H1 (cell line): Measurements from ENCODE around the gene CBLN1. TPM values are rescaled to one million over a fixed set of nuclear protein-coding genes. Genes with fewer than 3 reads are reported as not detected.
A peak's percentile ranks its signal among the peaks of the same experiment; 100 is the strongest.

Source experiments
- CTCF ChIA-PET: fragments of 300-600 bp; sonication (Branson Sonifier 250); formaldehyde crosslinking; loops from one replicate; lab custom pipeline; 2021; ENCODE audit not compliant: partially characterized antibody; lab: Charles Lee
- POLR2A ChIA-PET: fragments of 300-600 bp; sonication (Branson Sonifier 250); formaldehyde crosslinking; loops from one replicate; lab custom pipeline; 2021; ENCODE audit warnings: inconsistent platforms; ENCODE audit not compliant: partially characterized antibody; lab: Charles Lee
- DNase-seq, 2 experiments: peaks; one replicate each; pipeline versions ENCODE4 v3.0.0 to v3.0.0-alpha.2; 2010 to 2022; ENCODE audit warnings: low spot score in 2 of 2, low read depth in 1 of 2, mixed read lengths in 1 of 2
- FAIRE-seq: peaks from 2 replicates; lab custom pipeline; 2011; peaks lifted over from hg19 to GRCh38; lab: Jason Lieb, UNC
- H2AFZ ChIP-seq: 2 replicates; pipeline ENCODE4 v1.8.1; 2012; ENCODE audit warnings: low read length, inconsistent platforms
- H2AK5ac ChIP-seq: 2 replicates; pipeline ENCODE4 v1.6.1; 2013; ENCODE audit warnings: low read depth, low read length
- H2BK120ac ChIP-seq: replicated peaks from 2 replicates; pipeline ENCODE3; 2013; ENCODE audit warnings: low read depth, low read length, inconsistent platforms
- H2BK12ac ChIP-seq: 2 replicates; pipeline ENCODE4 v1.6.1; 2013; ENCODE audit warnings: low read depth, low read length
- H2BK15ac ChIP-seq: 2 replicates; pipeline ENCODE4 v1.6.1; 2013; ENCODE audit warnings: low read length
- H2BK20ac ChIP-seq: 2 replicates; pipeline ENCODE4 v1.6.1; 2013; ENCODE audit warnings: low read length
- H2BK5ac ChIP-seq: 2 replicates; pipeline ENCODE4 v1.6.1; 2013; ENCODE audit warnings: low read depth, low read length
- H3K14ac ChIP-seq: 2 replicates; pipeline ENCODE4 v1.6.1; 2013; ENCODE audit warnings: inconsistent platforms; ENCODE audit not compliant: insufficient read length
- H3K18ac ChIP-seq: 2 replicates; pipeline ENCODE4 v1.6.1; 2013; ENCODE audit warnings: low read length; ENCODE audit errors: extremely low read depth
- H3K23ac ChIP-seq: 2 replicates; pipeline ENCODE4 v1.6.1; 2013; ENCODE audit warnings: inconsistent platforms; ENCODE audit not compliant: insufficient read length
- H3K23me2 ChIP-seq: 2 replicates; pipeline ENCODE4 v1.6.1; 2013; ENCODE audit warnings: low read depth, low read length
- H3K27ac ChIP-seq: 2 replicates; pipeline ENCODE4 v1.6.1; 2011; ENCODE audit warnings: low read depth, low read length, inconsistent platforms
- H3K27me3 ChIP-seq, 4 experiments: replicated peaks in 1 of 4; 1 replicate in 1 of 4; 2 replicates in 3 of 4; pipeline versions ENCODE4 v1.6.1 to v1.8.1; 2011 to 2013; ENCODE audit warnings: low read length in 3 of 4, mild to moderate bottlenecking in 3 of 4, inconsistent platforms in 2 of 4, mixed read lengths in 2 of 4, moderate library complexity in 1 of 4; ENCODE audit not compliant: control insufficient read depth in 3 of 4, insufficient read depth in 3 of 4; ENCODE audit errors: extremely low read depth in 1 of 4
- H3K36me3 ChIP-seq, 4 experiments: 2 replicates each; pipeline versions ENCODE4 v1.6.1 to v1.8.1; 2011 to 2013; ENCODE audit warnings: mild to moderate bottlenecking in 4 of 4, low read length in 3 of 4, moderate library complexity in 2 of 4, control low read depth in 1 of 4, inconsistent platforms in 1 of 4; ENCODE audit not compliant: insufficient read depth in 4 of 4, control insufficient read depth in 2 of 4
- H3K4ac ChIP-seq: replicated peaks from 2 replicates; pipeline ENCODE3; 2013; ENCODE audit warnings: low read length, low read depth, mixed read lengths, inconsistent platforms; ENCODE audit not compliant: insufficient read length
- H3K4me1 ChIP-seq, 4 experiments: replicated peaks in 1 of 4; 1 replicate in 1 of 4; 2 replicates in 3 of 4; pipeline versions ENCODE4 v1.6.1 to v1.8.1; 2011 to 2013; ENCODE audit warnings: low read length in 3 of 4, inconsistent platforms in 2 of 4, mixed read lengths in 1 of 4; ENCODE audit not compliant: insufficient read depth in 4 of 4, control insufficient read depth in 3 of 4
- H3K4me2 ChIP-seq, 2 experiments: 2 replicates each; pipeline versions ENCODE4 v1.6.1 to v1.8.1; 2011 to 2013; ENCODE audit warnings: low read depth in 2 of 2, low read length in 2 of 2, control low read depth in 1 of 2, inconsistent platforms in 1 of 2, mild to moderate bottlenecking in 1 of 2; ENCODE audit not compliant: insufficient read depth in 1 of 2
- H3K4me3 ChIP-seq, 4 experiments: fragments of 200-600, 300-600 bp in 1 of 4; sonication (generic), shearing (Covaris generic), sonication (Bioruptor Twin) in 1 of 4; 2 replicates each; pipeline versions ENCODE4 v1.5.1 to v1.8.1; 2011 to 2016; ENCODE audit warnings: low read length in 4 of 4, low read depth in 3 of 4, control low read depth in 2 of 4, inconsistent platforms in 2 of 4, mild to moderate bottlenecking in 2 of 4, mixed read lengths in 1 of 4, moderate library complexity in 1 of 4; ENCODE audit not compliant: insufficient read depth in 2 of 4; ENCODE audit errors: extremely low read depth in 1 of 4
- H3K56ac ChIP-seq: replicated peaks from 2 replicates; pipeline ENCODE3; 2013; ENCODE audit warnings: low read depth, mild to moderate bottlenecking, mixed read lengths, low read length, inconsistent platforms; ENCODE audit not compliant: insufficient read length
- H3K79me1 ChIP-seq: 2 replicates; pipeline ENCODE4 v1.6.1; 2013; ENCODE audit warnings: low read depth, low read length, control low read depth
- H3K79me2 ChIP-seq, 2 experiments: 2 replicates each; pipeline versions ENCODE4 v1.6.1 to v1.8.1; 2012 to 2013; ENCODE audit warnings: low read length in 2 of 2, mild to moderate bottlenecking in 2 of 2, inconsistent platforms in 1 of 2; ENCODE audit not compliant: insufficient read depth in 2 of 2, control insufficient read depth in 1 of 2
- H3K9ac ChIP-seq, 4 experiments: replicated peaks in 1 of 4; 1 replicate in 1 of 4; 2 replicates in 3 of 4; pipeline versions ENCODE4 v1.6.1 to v1.8.1; 2011 to 2013; ENCODE audit warnings: low read depth in 3 of 4, low read length in 3 of 4, control low read depth in 2 of 4, mild to moderate bottlenecking in 2 of 4, moderate library complexity in 2 of 4, inconsistent platforms in 1 of 4; ENCODE audit errors: extremely low read depth in 1 of 4
- H3K9me3 ChIP-seq, 2 experiments: 2 replicates each; pipeline versions ENCODE4 v1.6.1 to v1.8.1; 2012 to 2013; ENCODE audit warnings: mild to moderate bottlenecking in 2 of 2, moderate library complexity in 2 of 2, control low read depth in 1 of 2, inconsistent platforms in 1 of 2, low read depth in 1 of 2, low read length in 1 of 2, mixed read lengths in 1 of 2; ENCODE audit not compliant: insufficient read depth in 2 of 2
- H4K20me1 ChIP-seq, 2 experiments: replicated peaks in 1 of 2; 2 replicates each; pipeline versions ENCODE3 to v1.8.1; 2011 to 2013; ENCODE audit warnings: inconsistent platforms in 2 of 2, low read length in 2 of 2, mild to moderate bottlenecking in 1 of 2; ENCODE audit not compliant: insufficient read depth in 2 of 2, control insufficient read depth in 1 of 2
- H4K5ac ChIP-seq: 2 replicates; pipeline ENCODE4 v1.6.1; 2013; ENCODE audit warnings: low read length, low read depth, mixed read lengths, inconsistent platforms; ENCODE audit not compliant: insufficient read length
- H4K8ac ChIP-seq: 2 replicates; pipeline ENCODE4 v1.8.0; 2013; ENCODE audit warnings: mild to moderate bottlenecking, moderate library complexity, low read length, inconsistent platforms; ENCODE audit not compliant: insufficient read depth; ENCODE audit errors: extremely low read depth
- H4K91ac ChIP-seq: replicated peaks from 2 replicates; pipeline ENCODE3; 2013; ENCODE audit warnings: low read length, mixed read lengths, inconsistent platforms; ENCODE audit not compliant: insufficient read length
- BRCA1 ChIP-seq: IDR thresholded peaks from 2 replicates; pipeline ENCODE4 v1.6.1; 2012; ENCODE audit warnings: low read depth, low read length, improper control_type of control experiment
- CBX8 ChIP-seq: fragments of 300-800, 300-1000 bp; sonication (generic); IDR thresholded peaks from 2 replicates; pipeline ENCODE4 v1.7.1; 2016; ENCODE audit warnings: low read depth, low read length, borderline replicate concordance
- EP300 ChIP-seq, 2 experiments: IDR thresholded peaks; 1 replicate in 1 of 2; 2 replicates in 1 of 2; pipeline ENCODE4 v1.6.1; 2011 to 2012; ENCODE audit warnings: low read depth in 2 of 2, low read length in 2 of 2, mild to moderate bottlenecking in 2 of 2, borderline replicate concordance in 1 of 2, inconsistent platforms in 1 of 2, moderate library complexity in 1 of 2
- KDM1A ChIP-seq: fragments of 200-600, 300-600 bp; sonication (generic); IDR thresholded peaks from 2 replicates; pipeline ENCODE4 v1.7.1; 2016; ENCODE audit warnings: mild to moderate bottlenecking, low read length, borderline replicate concordance
- PHF8 ChIP-seq: fragments of 200-600 bp; sonication (generic); conservative IDR thresholded peaks from 2 replicates; pipeline ENCODE4 v1.7.1; 2012; ENCODE audit warnings: low read depth, mild to moderate bottlenecking, inconsistent platforms, low read length, moderate library complexity
- POU5F1 ChIP-seq: IDR thresholded peaks from 2 replicates; pipeline ENCODE4 v1.6.1; 2011; ENCODE audit warnings: low read depth, mild to moderate bottlenecking, low read length, moderate library complexity
- SUZ12 ChIP-seq: fragments of 200-600 bp; sonication (generic); IDR thresholded peaks from 2 replicates; pipeline ENCODE4 v1.6.1; 2012; ENCODE audit warnings: mild to moderate bottlenecking, inconsistent platforms, low read length, moderate library complexity, mixed read lengths
- WGBS, 2 experiments: shearing (Covaris generic) in 1 of 2; methylation state at CpG; one replicate each; pipeline versions ENCODE4 v1.1.6 to v1.1.7; 2013 to 2015; ENCODE audit warnings: low lambda C conversion rate in 2 of 2, mixed read lengths in 2 of 2, inconsistent platforms in 1 of 2, low coverage in 1 of 2, missing lambda C conversion rate in 1 of 2; ENCODE audit not compliant: insufficient replicate concordance in 2 of 2, insufficient coverage in 1 of 2, insufficient read length in 1 of 2; ENCODE audit errors: extremely low coverage in 1 of 2, missing lambda C conversion rate in 1 of 2; 5-methylcytosine and 5-hydroxymethylcytosine counted together
- polyA plus RNA-seq, 7 experiments: library from polyadenylated mRNA; depleted of rRNA in 3 of 7; stranded (reverse) in 5 of 7; unstranded in 2 of 7; fragments of >200 nt in 5 of 7; fragments of 200-250 nt in 2 of 7; gene quantifications; 1 replicate in 5 of 7; 2 replicates in 1 of 7; 4 replicates in 1 of 7; pipeline versions ENCODE4 v1.2.1 to v1.2.3, GENCODE V29; 2011 to 2013; ENCODE audit warnings: missing spikeins in 2 of 7, mixed read lengths in 2 of 7
- total RNA-seq: library from RNA; stranded (reverse); fragmentation: NEBNext Ultra II Directional; extraction: Animal tissue kit (Norgen Biotek cat#: 25700); gene quantifications from 2 replicates; pipeline ENCODE4 v1.2.1, GENCODE V29; 2021
- TF ChIP-seq, protein P1 (sequence below): IDR thresholded peaks from 2 replicates; pipeline ENCODE4 v1.6.1; 2012; ENCODE audit warnings: low read length, inconsistent platforms

Gene CBLN1
- total and polyA plus RNA-seq, 2 of the 8 experiments (the other 6 are each of a cell fraction or from before 2014, with no cell fraction given): 0.97 to 7.1 TPM

DNA sequence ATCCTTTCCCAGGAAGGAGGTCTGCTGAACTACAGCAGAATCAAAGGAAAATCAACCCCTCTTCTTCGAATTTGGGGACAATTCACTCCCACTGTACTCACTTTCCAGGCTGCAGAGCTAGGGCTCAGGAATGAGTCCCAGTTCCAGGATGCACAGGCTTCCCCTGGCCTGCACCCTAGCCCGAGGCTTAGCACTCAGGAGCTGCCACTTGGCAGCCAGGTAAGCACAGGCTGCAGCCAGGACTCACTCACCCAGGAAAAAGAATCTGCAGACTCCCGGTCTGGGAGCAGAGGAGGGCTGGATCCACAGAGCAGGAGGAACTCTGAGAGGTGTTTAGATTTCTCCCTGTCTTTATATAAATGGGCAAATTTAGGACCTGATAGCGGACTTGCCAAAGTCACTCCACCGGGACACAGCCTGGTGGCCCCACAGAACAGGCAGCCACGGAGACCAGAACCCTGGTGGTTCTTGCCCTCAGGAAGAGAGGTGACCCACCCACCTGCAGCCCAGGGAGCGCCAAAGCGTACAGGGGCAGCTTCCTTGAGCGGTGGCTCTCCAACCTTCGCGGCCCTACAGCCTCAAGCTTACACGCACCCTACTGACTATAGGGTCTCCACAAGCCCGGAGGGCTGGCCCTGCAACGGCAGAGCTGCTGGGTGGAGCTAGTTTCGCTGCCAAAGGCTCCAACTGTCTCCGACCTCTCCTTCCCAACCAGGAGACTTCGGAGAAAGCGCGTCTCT lies 4.8 kb downstream of the CBLN1 start:
- ChIA-PET CTCF (interaction anchor here (6.9 kb wide), 1 partner anchor 72 kb away, joined by 28 read pairs; no protein-coding TSS in a partner anchor), POLR2A (no interaction called here)
- 15% methylated on average over 19 of the region's 19 CpGs; no CpG with 5 or more reads in 1 of the 2 experiments for WGBS, 2 experiments

More for the DNA sequence above, 4.8 kb downstream of the CBLN1 start:
- Histone ChIP-seq H3K79me1 (no peaks in the 10 kb centered on the region), H3K18ac (peak overlapping the region; percentile 51; the same call in 1 of the 2 replicates), H2BK15ac (no peak overlapping the region), H3K27ac (no peak overlapping the region), H3K79me2 (no peaks in the 10 kb centered on the region), H3K23ac (no peak overlapping the region), H3K4me2 (peak overlapping the region; percentile 49 to 98; a peak in 3 of 4 replicates), H2AFZ (no peak overlapping the region), H3K4ac (no peak overlapping the region), H2BK12ac (no peak overlapping the region), H3K14ac (no peak overlapping the region), H4K8ac (peak overlapping the region; percentile 23; the same call in 1 of the 2 replicates), H2BK20ac (no peak overlapping the region), H3K9ac (no peak overlapping the region), H3K4me1 (peaks cover 2 to 31% (median 23%) of the 10 kb centered on the region in 4 experiments), H2BK5ac (no peak overlapping the region), H4K91ac (no peak overlapping the region), H2AK5ac (no peak overlapping the region), H3K9me3 (no peaks in the 10 kb centered on the region), H3K4me3 (peak overlapping the region in 1 of 4 experiments; percentile 71; a peak in 3 of 8 replicates), H4K5ac (no peak overlapping the region), H3K36me3 (no peaks in the 10 kb centered on the region), H4K20me1 (peaks cover 9 to 38% of the 10 kb centered on the region in 2 experiments), H2BK120ac (no peak overlapping the region), H3K56ac (no peak overlapping the region), H3K23me2 (peaks cover 17% of the 10 kb centered on the region; the same call in 1 of the 2 replicates), H3K27me3 (peaks cover 82 to 97% (median 93%) of the 10 kb centered on the region in 4 experiments)
- DNase-seq (peak in 1 of 2 experiments; percentile 52), FAIRE-seq (no peak)
- TF ChIP-seq POU5F1 (no peak), EP300 (IDR thresholded peaks at IDR 0.05; ENCODE audit: borderline replicate concordance in 1 of 2, low read depth in 2 of 2, low read length in 2 of 2) (no peak), PHF8 (no peak), BRCA1 (no peak), SUZ12 (peak; percentile 12; the same call in 1 of the 2 replicates), CBX8 (no peak), KDM1A (no peak)
- TF ChIP-seq, protein P1, sequence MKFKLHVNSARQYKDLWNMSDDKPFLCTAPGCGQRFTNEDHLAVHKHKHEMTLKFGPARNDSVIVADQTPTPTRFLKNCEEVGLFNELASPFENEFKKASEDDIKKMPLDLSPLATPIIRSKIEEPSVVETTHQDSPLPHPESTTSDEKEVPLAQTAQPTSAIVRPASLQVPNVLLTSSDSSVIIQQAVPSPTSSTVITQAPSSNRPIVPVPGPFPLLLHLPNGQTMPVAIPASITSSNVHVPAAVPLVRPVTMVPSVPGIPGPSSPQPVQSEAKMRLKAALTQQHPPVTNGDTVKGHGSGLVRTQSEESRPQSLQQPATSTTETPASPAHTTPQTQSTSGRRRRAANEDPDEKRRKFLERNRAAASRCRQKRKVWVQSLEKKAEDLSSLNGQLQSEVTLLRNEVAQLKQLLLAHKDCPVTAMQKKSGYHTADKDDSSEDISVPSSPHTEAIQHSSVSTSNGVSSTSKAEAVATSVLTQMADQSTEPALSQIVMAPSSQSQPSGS: no peak
